Activated naive CD8-positive, alpha-beta T cell treated with anti-CD3 and anti-CD28 coated beads for 36 hours (primary cell): ENCODE results near the gene ARRB1. TPM values are rescaled to one million over a fixed set of nuclear protein-coding genes. Genes with fewer than 3 reads are reported as not detected.

Source experiments
- DNase-seq: peaks from one replicate; pipeline ENCODE4 v3.0.0; 2021
- H3K27ac Mint-ChIP-seq: one replicate; pipeline ENCODE4 v1.8.0; 2022; ENCODE audit warnings: mild to moderate bottlenecking, moderate library complexity, mixed read lengths
- H3K27me3 Mint-ChIP-seq: one replicate; pipeline ENCODE4 v1.8.0; 2022; ENCODE audit warnings: mild to moderate bottlenecking, mixed read lengths
- H3K36me3 Mint-ChIP-seq: one replicate; pipeline ENCODE4 v1.8.0; 2021; ENCODE audit warnings: mild to moderate bottlenecking, mixed read lengths
- H3K4me1 Mint-ChIP-seq: one replicate; pipeline ENCODE4 v1.8.0; 2021; ENCODE audit warnings: mixed read lengths
- H3K4me3 Mint-ChIP-seq: one replicate; pipeline ENCODE4 v1.8.0; 2022; ENCODE audit warnings: mild to moderate bottlenecking, moderate library complexity, mixed read lengths
- H3K9me3 Mint-ChIP-seq: one replicate; pipeline ENCODE4 v1.8.0; 2022; ENCODE audit warnings: mixed read lengths
- total RNA-seq, 2 experiments: library from RNA; stranded (reverse); gene quantifications; one replicate each; pipeline ENCODE4 v1.2.3, GENCODE V29; 2021

The ARRB1 gene
- total RNA-seq, 2 experiments from 2014 or later = 25.6 to 26.3 TPM

DNA sequence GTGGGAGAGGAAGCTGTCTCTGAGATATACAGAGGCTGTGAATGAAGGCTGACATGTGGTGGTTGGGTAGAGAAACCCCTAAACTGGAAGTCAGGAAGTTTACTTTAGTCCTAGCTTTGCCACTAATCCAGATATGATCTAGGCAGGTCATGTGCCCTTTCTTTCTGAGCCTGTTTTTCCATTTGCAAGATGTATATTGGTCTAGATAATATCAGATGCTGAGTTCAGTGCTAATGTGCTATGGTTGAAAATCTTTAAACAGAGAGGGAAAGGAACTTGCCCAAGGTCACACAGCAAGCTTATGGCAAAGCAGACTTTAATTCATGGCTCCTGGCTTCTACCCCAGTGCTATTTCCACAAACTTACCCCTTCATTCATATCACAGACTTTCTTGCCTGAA is 136.6 kb downstream of the ARRB1 start:
- Mint-ChIP-seq H3K4me1 (no peaks in the 10 kb centered on the region), H3K9me3 (no peaks in the 10 kb centered on the region), H3K27me3 (peaks cover 20% of the 10 kb centered on the region), H3K27ac (no peak overlapping the region), H3K36me3 (no peaks in the 10 kb centered on the region), H3K4me3 (no peak overlapping the region)
- DNase-seq = no peak

DNA sequence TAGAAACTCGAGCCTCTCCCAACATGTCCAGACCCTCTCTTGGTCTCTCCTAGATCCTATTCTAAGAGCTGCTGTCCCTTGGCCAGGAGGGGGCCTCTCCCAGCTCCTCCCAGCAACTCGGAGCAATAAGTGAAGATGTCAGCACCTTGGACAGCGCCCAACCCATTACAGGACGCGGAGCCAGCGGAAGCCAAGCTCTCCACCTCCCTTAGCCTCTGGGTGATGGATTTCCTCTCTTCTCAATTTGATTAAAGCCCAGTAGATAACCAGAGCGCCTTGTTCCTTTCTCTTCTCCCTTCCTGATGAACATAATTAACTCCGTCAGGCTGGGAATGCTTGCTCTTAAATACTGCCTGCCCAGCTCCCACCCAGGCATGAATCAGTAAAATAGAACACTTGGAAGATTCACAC is 137.0 kb downstream of the ARRB1 start:
- no peaks in the 10 kb centered on the region for H3K36me3 Mint-ChIP-seq
- no peak overlapping the region for H3K4me3 Mint-ChIP-seq
- H3K9me3 Mint-ChIP-seq = no peaks in the 10 kb centered on the region
- H3K27me3 Mint-ChIP-seq = peaks cover 20% of the 10 kb centered on the region
- H3K4me1 Mint-ChIP-seq = no peaks in the 10 kb centered on the region
- H3K27ac Mint-ChIP-seq = no peak overlapping the region
- peak; percentile 73 for DNase-seq

Other genes starting within 250 kb of the ARRB1 start
- gene SLCO2B1, start 200.6 kb downstream of the ARRB1 start, total RNA-seq = not detected
- gene TPBGL, start 110.9 kb downstream of the ARRB1 start, total RNA-seq = under 1 TPM; 0.20 to 0.45 TPM
- 1,000 to 10,000 TPM; 4,132 to 4,264 TPM for gene RPS3, start 47.9 kb upstream of the ARRB1 start, total RNA-seq
- gene KLHL35, start 81.5 kb upstream of the ARRB1 start, total RNA-seq = under 1 TPM; 0.21 to 0.58 TPM
- gene GDPD5, start 174.3 kb upstream of the ARRB1 start, total RNA-seq = 1 to 10 TPM; 5.9 to 6.6 TPM
- 10 to 100 TPM; 18.9 to 19.4 TPM for gene SERPINH1, start 210.6 kb upstream of the ARRB1 start, total RNA-seq